NCI-H1436 treated with DMSO at 0.1 percent for 48 hours (cell line): ENCODE data around the gene RNF113A.
"Not testable (repeated sequence)": the region's sequence is repeated elsewhere in the genome, so short reads cannot be mapped to it uniquely, and the experiment has no call there.

ENCODE experiments used
- DNase-seq: peaks from one replicate; lab custom pipeline; 2025; lab: John Stamatoyannopoulos, UW

Gene RNF113A

GRCh38 chrX:119833905-119834304, 37.6 kb downstream of the RNF113A start:
- no peak for DNase-seq

DNA sequence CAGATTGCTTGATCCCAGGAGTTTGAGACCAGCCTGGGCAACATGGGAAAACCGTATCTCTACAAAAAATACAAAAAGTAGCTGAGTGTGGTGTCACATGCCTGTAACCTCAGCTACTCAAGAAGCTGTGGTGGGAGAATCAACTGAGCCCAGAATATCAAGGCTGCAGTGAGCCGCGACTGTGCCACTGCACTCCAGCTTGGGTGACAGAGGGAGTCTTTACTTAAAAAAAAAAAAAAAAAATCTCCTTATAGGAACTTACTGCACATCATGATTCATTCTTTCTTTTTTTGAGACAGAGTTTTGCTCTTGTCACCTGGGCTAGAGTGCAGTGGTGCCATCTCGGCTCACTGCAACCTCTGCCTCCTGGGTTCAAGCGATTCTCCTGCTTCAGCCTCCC, 43.1 kb downstream of the RNF113A start:
- no peak for DNase-seq

DNA sequence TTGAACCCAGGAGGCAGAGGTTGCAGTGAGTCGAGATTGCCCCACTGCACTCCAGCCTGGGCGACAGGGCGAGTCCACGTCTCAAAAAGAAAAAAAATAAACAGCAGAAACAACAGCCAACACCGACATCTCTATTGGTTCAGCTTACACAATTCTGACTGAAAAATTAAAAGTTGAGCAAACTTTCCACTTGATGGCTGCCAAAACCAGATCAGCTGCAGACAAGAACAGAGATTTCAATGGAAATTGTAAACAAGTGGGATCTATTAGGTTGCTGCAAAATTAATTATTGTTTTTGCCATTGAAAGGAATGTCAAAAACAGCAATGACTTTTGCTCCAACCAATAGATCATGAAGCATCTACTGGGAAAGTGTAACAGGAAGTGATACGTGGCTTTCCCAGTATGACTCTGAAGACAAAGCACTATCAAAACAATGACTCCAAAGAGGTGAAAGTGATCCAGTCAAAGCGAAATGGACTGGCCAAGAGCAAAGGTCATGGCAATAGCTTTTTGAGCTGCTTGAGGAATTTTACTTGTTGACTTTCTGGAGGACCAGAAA, 45.1 kb downstream of the RNF113A start:
- no peak for DNase-seq

DNA sequence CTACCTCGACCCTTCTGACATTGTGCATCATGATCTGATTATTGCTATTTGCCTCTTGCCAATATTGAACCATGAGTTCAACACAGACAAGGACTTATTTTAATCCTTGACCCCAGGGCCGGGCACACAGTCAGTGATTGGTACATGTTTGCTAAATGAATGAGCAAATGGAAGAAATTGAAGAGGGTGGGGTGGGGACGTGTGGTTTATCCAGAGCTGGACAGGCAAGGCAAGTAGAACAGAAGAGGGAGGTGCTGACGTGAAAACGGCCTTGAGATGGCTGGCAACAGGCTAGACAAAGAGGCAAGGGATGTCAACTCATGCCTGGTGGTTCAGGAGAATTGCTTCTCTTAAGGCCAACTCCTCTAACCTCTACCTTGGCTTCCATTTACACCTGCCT, 47.3 kb downstream of the RNF113A start:
- DNase-seq, result not testable (repeated sequence)

DNA sequence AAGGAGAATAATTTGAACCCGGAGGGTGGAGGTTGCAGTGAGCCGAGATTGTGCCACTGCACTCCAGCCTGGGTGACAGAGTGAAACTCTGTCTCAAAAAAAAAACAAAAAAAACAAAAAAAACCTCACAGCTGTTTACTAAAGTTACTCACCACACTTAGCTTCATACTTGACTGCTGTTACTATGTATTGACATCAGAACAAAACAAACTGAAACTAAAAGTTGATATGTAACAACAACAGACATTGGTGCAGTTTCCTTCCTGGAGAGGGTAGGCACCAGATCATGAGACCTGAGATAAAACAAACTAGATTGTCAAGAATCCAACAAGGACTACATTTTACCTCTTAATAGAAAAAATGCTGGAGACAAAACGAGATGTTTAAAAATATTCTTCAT, 49.8 kb downstream of the RNF113A start:
- DNase-seq, result not testable (repeated sequence)
